Effector CD4-positive, alpha-beta T cell (primary cell): ENCODE measurements around the gene RAB21.
"Not testable (repeated sequence)": the region's sequence is repeated elsewhere in the genome, so short reads cannot be mapped to it uniquely, and the experiment has no call there.

Experiments used
- DNase-seq: peaks from one replicate; pipeline ENCODE4 v3.0.0-alpha.2; 2020

RAB21 gene

GRCh38 chr12:71800177-71800576, 45.5 kb downstream of the RAB21 start:
- DNase-seq, result no peak

- no peak for DNase-seq
These were observed 49.8 kb downstream of the RAB21 start for GRCh38 chr12:71804505-71804904.

DNA sequence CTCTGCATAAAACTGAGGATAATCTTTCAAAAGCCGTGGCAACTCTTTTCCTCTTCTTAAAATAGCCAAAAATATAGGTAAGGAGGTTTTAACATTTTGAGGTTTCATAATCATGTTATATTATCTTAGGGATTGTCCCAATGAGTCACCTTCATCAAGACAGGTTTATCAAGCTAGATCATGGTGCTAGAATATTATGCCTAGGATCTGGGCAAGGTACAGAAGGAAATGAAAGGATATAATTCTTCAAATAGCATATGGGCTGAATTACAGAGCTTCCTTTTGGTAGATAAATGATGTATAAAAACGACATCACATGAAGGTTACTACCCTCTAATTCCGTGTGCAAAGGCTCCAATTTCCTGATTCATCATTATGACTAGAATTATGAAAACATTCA, 56.3 kb downstream of the RAB21 start:
- no peak for DNase-seq

GRCh38 chr12:71815242-71815641, 60.6 kb downstream of the RAB21 start:
- DNase-seq, result not testable (repeated sequence)

DNA sequence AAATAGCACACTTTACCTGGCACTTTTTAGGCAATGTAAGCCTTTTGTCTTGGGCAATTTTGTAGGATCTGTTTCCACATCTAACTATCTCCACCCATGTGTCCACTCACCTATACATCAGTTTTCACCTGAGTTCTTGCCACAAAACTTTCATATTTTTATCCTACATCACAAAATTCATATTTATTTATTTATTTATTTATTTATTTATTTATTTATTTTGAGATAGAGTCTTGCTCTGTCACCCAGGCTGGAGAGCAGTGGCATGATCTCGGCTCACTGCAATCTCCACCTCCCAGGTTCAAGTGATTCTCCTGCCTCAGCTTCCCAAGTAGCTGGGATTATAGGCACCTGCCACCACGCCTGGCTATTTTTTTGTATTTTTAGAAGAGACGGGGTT, 67.4 kb downstream of the RAB21 start:
- not testable (repeated sequence) for DNase-seq

DNA sequence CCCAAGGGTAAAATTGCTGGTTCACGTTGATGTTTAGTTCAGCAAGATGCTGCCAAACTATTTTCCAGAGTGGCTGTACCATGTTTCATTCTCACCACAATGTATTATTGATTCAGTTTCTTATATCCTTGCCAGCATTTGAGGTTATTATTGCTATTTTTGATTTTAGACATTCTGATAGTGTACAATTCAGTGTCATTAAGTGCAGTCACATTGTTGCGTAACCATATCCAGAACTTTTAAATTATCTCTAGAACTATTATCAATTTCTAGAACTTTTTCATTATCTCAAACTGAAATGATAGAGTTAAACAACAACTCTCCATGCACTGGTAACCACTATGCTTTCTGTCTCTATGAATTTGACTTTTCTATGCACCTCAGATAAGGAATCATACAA, 74.2 kb downstream of the RAB21 start:
- no peak for DNase-seq

DNA sequence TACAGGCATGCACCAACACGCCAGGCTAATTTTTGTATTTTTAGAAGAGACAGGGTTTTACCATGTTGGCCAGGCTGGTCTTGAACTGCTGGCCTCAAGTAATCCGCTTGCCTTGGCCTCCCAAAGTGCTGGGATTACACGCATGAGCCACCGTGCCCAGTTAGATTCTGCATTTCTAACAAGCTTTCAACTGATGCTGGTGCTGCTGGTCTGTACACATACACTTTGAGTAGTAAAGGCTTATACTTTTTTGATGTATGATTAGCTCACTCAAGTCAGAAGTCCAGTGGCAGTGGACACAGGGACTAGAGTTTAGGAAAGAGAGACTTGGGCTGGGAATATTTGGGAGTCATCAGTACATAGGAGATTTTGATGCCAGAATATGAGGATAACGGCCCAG, 82.7 kb downstream of the RAB21 start:
- no peak for DNase-seq

DNA sequence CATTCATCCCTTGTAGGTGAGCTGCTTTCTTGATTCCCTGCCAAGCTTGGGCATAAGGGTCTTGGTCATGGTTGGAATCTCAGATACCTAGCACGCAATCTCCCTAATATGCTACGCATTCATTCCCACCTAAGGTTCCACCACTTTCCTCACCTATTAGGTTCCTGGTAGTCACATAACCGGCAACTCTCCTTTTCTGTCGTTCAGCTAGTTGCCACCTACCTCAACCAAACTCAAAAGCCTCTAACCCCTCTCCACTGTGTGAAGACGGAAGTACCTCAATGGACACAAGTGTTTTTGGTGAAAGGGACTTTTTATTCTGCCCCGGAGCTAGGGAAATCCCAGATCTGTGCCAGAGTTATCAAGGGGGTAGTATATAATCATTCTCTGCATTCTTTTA, 83.6 kb downstream of the RAB21 start:
- no peak for DNase-seq

DNA sequence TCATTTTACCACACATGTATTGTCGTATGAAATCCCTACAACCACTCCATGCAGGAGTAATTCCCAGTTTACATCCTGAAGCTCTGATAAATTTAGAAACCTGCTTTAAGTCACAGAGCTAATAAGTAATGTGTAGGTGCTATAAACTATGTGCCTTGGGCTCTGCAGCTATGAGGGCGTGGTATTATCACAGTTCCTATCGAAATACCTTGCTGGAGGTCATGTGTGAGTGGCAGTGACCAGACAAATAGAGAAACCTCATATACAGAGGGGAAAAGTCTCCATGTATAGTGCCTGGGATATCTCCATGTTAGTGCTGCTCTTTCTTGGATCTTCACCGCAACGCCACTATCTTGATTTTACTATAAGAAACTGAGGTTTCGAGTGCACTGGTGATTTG, 84.0 kb downstream of the RAB21 start:
- no peak for DNase-seq

DNA sequence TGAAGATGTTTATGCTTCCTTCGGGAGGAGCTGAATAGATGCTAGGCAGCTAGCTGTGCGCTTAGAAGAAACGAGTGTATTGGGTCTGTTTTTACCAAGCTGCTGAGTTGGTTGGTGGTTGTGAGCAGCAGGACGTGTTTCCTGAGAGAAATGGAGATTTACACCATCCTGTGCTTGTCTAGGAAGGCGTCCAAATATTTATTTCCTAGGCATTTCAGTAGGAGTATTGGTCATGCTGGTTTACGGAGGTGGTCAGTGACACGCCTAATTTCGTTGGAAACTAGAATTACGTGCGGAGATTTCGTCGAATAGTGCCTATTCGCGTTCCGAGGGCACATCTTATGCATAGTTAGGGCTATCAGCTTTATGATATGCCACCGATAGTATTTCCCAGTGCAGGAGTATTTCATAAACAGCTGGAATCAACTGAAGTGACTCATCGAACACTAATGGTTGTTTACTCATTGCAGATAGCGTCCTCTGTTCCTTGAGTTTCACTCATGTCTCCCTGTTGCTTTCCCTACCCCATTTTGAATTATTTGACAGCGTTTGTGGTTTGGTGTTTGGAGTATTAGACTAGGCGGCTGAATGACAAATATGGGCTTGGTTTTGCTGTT, 85.7 kb downstream of the RAB21 start:
- no peak for DNase-seq

DNA sequence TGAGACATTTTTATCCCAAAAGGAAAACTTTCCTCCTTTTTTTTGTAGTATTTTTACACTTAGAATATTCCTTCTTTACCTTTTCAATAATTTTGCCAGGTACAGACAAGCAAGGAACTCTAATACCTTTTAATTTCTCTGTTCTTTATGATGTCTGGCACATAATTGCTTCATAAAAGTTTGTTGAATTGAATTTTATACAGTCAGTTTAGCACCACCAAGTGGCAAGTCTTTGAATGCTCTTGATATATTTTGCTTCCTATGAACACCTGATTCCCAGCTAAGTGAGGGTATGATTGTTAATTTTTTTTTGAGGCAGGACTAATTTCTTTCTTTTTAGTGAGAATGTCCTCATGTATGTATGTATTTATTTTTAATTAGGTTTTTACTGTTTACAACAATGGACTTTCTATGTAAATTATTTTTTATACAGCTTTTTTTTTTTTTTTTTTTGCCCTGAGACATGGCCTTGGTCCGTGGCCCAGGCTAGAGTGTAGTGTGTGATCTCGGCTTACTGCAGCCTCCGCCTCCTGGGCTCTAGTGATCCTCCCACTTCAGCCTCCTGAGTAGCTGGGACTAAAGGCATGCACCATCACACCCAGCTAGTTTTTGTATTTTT, 91.8 kb downstream of the RAB21 start:
- DNase-seq, result no peak

DNA sequence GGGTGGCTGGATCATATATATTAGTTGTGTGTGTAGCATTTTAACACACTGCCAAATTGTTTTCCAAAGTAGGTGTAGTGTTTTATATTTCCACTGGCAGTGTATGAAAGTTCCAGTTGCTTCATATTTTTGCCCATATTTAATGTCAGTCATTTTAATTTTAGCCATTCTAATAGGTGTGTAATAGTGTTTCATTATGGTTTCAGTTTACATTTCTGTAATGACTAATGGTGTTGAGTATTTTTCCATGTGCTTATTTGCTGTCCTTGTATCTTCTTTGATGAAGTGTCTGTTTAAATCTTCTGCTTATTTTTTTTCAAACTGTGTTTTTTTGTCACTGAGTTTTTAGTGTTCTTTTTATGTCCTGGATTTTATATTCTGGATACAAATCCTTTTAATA, 93.5 kb downstream of the RAB21 start:
- no peak for DNase-seq

GRCh38 chr12:71849109-71849851, 94.6 kb downstream of the RAB21 start:
- no peak for DNase-seq
